NCI-H226 (cell line): ENCODE data around the gene PTMS.

Source experiments
- DNase-seq: peaks from one replicate; pipeline ENCODE4 v3.0.0-alpha.2; 2015

The PTMS gene

GRCh38 chr12:6752921-6753771 is 13.0 kb upstream of the PTMS start, which contains the start of gene MLF2:
Gene MLF2, minus strand, starts transcription at chr12:6753141. Its CDS starts 807 bp downstream, at chr12:6752334.
- DNase-seq = peak; percentile 98

GRCh38 chr12:6753772-6754356 is 12.3 kb upstream of the PTMS start:
- DNase-seq = no peak

- no peak for DNase-seq
Observed at GRCh38 chr12:6754411-6754810, 11.8 kb upstream of the PTMS start.

GRCh38 chr12:6757028-6757690 is 9.0 kb upstream of the PTMS start:
- no peak for DNase-seq

- DNase-seq = no peak
Observed at GRCh38 chr12:6758506-6759095, 7.6 kb upstream of the PTMS start.

GRCh38 chr12:6759741-6760140 is 6.4 kb upstream of the PTMS start:
- no peak for DNase-seq

- DNase-seq = no peak
Observed at GRCh38 chr12:6763380-6763779, 2.8 kb upstream of the PTMS start.

- DNase-seq = peak; percentile 99
Observed at GRCh38 chr12:6764011-6764828, 1.9 kb upstream of the PTMS start.

GRCh38 chr12:6765048-6765633 is 1.0 kb upstream of the PTMS start:
- no peak for DNase-seq

- peak; percentile 72 for DNase-seq
Observed at GRCh38 chr12:6766651-6767349, 637 bp downstream of the PTMS start.

GRCh38 chr12:6767353-6768319 is 1.5 kb downstream of the PTMS start:
- no peak for DNase-seq

GRCh38 chr12:6768437-6768914 is 2.3 kb downstream of the PTMS start:
- DNase-seq = no peak

- no peak for DNase-seq
Observed at GRCh38 chr12:6768990-6769389, 2.8 kb downstream of the PTMS start.

GRCh38 chr12:6769666-6770065 is 3.5 kb downstream of the PTMS start:
- DNase-seq = no peak

GRCh38 chr12:6770094-6770493 is 3.9 kb downstream of the PTMS start:
- DNase-seq = no peak

GRCh38 chr12:6770600-6770999 is 4.4 kb downstream of the PTMS start:
- DNase-seq = no peak

- no peak for DNase-seq
Observed at GRCh38 chr12:6771091-6771495, 4.9 kb downstream of the PTMS start.

GRCh38 chr12:6771509-6772330 is 5.6 kb downstream of the PTMS start:
- DNase-seq = no peak

GRCh38 chr12:6772331-6772695 is 6.2 kb downstream of the PTMS start, which contains the start of gene LAG3:
Gene LAG3, plus strand, starts transcription at chr12:6772520. Its CDS starts 333 bp downstream, at chr12:6772853.
- no peak for DNase-seq
